ENCODE results near the gene CCL27.

The CCL27 gene

DNA sequence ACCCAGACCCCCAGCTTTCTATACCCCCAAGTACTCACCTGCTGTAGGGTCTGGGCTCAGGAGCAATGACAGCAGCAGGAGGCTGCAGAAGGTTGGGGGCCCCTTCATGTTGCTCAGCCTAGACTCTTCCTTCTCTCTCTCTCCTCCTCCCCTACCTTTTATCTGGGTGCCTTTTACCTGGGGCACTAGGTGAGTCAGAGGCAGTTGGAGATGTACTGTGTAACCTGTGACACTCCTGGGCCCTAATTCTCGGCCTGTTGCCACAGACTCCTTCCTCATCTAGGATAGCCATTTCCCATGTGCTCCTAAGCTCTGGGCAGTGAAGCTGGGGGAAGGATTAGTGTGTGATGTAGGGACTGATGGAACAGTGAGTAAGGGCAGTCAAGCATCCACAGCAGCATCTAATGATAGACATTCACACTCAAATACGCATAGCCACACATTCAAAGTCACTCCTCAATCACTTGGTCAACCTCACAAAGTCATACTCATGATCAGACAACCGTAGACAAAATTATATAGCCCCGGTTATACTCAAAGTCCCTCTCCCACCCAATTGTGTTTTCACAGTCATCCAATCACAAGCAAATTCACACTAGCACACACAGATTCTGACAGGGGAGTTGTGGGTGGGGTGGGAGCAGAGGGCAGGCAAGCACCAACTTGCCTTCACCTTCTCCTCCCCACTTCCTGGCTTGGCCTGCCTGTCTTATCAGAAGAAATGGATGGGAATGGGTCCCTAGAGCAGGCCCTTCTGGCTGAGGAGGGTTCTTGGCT, at the start of gene CCL27:
CCL27 (minus strand) TSS at position 132 of the 777 bp plus-strand sequence; CDS start at position 108, 24 bp downstream.
- DNase-seq = no peak

GRCh38 chr9:34712140-34712539, 49.7 kb upstream of the CCL27 start:
- no peak for DNase-seq

DNA sequence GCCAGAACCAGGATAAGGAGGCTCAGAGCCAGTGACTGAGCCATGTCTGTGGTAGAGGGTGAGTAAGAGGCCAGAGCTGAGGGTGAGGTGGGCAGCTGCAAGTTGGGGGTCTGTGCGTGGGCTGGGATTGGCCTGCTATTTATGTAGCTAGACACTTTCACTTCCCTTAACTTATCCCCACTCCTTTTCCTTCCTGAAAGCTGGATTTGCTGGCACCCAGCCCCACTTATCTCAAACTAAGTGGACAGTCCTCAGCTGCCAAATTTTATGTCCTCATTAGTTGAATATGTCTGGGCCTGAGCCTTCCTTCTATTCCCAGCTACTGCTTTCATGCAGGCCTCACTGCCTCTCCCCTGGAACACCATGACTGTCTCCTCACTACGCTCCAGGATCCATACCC, 47.6 kb upstream of the CCL27 start, which contains the start of gene CCL21:
CCL21 (minus strand) TSS at position 114 of the 400 bp plus-strand sequence; CDS start at position 44, 70 bp downstream.
- no peak for DNase-seq

DNA sequence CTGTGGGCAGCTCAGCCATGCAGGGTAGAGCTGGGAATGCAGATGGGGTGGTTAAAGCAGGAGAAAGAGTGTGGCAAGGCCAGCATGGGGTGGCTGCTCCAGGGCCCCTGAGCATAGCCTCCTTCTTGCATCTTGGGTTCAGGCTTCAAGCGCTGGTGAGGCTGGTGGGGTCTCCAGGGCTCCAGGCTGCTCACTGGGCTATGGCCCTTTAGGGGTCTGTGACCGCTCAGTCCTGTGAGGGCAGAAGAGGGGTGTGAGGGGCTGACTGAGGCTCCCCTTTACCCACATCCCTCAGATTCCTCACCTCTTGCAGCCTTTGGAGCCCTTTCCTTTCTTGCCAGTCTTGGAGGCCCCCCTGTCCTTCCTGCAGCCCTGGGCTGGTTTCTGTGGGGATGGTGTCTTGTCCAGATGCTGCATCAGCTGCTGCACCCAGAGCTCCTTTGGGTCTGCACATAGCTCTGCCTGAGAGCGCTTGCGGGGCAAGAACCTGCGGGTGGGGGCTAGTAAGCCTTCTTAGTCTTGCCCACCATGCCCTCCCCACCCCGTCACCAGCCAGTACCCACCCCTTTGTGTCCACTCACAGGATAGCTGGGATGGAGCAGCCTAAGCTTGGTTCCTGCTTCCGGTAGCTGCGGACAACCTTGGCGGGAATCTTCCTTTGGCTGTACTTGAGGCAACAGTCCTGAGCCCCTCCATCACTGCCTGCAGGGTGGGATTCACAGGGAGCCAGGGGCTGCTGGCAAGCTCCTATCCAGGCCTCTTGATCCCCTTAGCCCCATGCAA, 46.9 kb upstream of the CCL27 start:
- no peak for DNase-seq

DNA sequence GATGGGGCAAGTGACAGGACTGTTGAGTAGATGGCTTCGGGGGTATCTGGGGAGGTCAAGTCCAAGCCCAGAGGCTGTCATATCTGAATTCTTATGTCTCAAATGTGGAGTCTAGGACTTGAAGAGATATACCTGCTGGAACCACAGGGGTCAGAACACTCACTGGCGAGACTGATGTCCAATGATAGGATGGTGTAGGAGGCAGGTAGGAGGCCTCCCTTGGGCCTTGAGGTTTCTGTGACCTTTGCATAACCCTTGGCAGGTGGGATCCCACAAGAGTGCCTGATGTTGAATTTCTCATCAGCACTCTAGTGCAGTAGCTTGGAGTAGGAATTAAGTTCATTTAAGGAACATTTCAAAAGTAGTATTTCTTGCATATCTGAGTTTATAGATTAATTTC, 44.7 kb upstream of the CCL27 start:
- no peak for DNase-seq

- peak; percentile 70 for DNase-seq
Observed at GRCh38 chr9:34701769-34702736, 39.6 kb upstream of the CCL27 start.

GRCh38 chr9:34701023-34701768, 38.7 kb upstream of the CCL27 start:
- DNase-seq = peak; percentile 46

DNA sequence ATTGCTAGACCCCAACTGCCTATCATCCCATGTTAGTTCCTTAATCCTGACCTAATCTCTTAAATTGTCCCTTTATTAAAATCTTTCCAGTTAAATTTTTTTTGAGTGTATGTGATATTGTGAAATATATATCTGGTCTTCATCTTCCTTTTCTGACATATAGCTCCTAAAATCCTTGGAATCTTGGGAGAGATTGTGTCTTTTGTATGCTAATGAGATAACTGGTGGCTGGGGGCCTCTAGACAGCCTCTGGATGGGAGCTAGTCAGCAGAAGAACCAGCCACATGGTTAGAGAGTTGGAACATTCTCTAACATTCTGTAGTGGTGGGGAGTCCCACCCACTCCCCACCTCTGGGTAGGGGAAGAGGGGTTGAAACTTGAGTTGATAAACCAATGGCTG, 32.4 kb upstream of the CCL27 start:
- no peak for DNase-seq

DNA sequence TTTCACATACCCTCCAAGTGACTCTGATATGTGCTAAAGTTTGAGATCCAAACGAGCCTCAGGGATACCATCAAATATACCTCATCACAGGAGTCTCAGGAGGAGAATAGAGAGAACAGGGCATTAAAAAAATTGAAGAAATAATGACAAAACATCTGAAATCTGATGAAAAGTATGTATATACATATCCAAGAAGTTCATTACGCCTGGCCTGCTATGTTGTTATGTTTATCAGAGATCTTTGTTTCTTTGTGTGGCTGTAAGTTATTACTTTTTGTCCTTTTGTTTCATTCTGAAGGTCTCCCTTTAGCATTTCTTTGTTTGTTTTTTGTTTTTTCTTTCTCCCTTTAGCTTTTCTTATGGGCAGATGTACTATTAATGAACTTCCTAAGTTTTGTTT, 31.1 kb upstream of the CCL27 start:
- DNase-seq = no peak

- no peak for DNase-seq
Observed at GRCh38 chr9:34691936-34692315, 29.5 kb upstream of the CCL27 start.

DNA sequence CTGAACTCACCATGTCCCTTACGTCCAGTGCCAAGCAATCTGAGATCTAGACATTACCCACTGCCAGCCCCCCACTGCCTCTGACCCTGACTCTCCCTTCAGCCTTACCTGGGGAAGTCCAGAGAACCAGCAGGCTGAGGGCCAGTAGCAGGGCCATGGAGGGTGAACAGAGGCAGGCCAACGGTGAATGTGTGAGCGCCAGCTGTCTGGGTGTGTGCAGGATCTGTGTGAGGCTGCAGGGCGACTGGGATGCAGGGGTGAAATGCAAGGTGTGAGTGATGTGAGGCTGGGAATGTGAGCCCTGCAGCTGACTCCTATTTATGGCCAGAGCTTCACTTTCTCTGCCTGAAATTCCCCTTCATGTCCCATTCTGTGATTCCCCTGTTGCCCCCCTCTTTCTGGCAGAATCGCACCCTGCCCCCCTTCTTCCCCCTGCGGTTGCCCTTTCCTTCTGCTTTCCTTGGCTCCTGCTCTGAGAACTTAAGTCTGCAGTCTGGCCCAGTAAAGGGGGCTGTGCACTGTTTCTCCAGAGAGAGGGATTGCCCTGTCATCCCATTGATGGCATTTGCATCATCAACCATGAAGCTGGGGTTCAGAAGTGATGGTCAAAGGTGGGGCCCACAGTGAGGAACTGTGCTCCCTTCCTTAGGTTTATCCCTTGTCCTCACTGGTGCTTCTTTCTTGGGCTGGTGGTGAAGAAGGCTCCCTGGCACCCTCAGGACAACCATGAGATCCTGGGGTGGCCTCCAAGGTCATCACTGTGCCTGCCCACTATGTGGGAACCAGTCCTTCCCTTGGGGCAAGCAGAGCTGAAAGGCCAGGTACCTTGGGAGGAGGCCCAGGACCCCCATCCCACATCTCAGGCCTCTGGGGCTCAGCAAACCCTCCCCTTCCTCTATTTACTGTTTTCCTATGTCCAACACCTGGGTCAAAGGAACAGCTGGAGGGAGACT, 28.8 kb upstream of the CCL27 start, which contains the start of gene CCL19:
CCL19 (minus strand) TSS at position 294 of the 953 bp plus-strand sequence; CDS start at position 157, 137 bp downstream.
- DNase-seq = no peak

DNA sequence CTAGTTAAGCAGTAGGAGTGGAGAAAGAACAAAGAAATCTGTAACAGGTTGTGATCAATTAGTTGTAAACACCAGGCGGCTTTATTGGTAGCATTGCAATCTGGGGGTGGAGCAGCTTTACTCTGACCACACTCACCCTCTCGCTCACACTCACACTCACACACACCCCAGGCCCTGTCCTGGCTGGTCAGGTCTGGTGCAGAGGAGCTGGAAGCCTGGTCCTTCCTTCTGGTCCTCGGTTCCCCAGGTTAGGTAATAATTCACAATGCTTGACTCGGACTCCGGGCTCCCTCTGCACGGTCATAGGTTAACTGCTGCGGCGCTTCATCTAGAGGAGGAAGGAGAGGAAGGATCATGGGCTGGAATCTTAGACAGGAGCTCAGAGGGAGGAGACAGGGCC, 27.1 kb upstream of the CCL27 start:
- DNase-seq = no peak

DNA sequence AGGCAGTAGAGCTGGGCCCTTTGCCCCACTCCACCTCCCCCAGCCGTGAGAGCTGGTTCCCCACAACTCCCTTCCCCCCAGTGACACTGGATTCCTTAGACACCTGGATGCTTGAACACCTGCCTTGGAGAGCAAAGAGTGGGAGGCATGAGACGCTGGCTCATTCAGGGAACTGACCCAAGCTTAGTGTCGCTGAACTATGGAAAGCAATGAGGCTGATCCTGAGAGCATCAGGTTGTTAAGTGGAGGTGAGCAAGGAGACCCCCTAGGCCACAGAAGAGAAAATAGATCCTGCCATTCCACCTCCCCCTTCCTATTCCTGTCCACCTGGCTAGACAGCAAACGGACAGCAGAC, 26.6 kb upstream of the CCL27 start:
- DNase-seq = no peak

DNA sequence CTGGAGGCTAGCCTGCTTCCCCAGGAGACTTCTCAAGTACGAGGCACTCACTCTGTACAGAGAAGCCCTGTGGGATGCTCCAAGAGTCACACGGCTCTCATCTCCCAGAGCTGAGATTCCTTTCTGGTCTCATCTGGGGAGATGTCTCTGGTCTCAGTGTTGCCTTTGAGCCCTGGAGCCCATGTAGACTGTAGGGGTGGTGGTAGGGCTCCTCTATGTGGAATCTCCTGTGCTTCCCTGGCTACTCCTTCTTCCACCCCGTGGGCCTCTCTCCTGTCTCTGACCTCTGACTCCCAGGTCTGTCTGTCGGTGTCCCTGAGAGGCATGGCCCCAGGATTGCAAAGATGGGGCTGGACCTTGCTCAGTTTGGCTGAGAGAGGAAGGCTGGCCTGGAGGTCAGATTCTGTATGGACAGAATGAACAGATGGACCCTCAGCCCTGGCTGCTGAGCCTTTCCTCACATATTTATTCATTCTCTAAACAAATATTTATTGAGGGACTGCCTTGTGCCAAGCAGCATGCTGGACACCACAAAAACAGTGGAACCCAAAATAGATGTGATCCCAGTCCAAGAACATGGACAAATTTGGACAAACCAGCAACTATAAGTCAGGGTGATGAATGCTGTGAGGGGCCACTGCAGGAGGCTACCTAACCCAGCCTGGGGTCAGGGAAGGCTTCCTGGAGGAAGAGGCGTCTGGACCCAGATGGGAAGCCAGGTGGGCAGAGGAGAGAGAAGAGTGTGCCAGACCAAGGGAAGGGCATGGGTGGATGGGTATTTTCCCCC, 26.1 kb upstream of the CCL27 start:
- DNase-seq = no peak

DNA sequence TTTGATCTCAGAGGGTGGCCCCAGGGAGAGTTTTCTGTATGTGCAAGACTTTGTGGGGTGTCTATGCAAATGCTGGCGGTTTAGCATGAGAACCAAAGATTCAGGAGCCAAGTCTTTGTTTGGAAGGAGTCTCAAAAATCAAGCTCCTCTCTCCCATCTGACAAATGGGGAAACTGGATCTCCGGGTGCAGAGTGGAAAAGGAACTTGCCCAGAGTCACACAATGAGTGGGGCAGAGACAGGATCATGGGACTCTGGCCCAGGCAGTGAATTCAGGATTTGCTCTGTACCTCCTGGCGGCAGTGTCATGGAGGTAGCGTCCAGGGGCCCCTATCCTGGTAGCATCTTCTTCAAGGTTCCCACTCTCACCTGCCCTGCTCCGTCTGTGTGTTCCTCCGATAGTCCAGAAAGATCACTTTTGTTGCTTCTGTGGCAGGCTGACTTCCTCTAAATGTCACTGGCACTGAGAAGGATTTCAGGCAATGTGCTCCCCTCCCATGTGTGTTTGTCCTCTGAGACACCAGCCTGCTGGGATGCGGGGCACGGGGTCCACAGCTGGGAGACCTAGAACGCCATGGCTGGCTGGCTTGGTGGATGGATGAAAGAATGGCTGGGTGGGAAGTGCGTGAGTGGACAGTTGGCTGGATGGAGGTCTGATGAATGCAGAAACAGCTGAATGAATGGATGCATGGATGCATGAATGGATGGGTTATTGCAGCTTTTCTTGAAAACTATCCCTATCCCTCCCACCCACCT, 25.0 kb upstream of the CCL27 start:
- DNase-seq = no peak

DNA sequence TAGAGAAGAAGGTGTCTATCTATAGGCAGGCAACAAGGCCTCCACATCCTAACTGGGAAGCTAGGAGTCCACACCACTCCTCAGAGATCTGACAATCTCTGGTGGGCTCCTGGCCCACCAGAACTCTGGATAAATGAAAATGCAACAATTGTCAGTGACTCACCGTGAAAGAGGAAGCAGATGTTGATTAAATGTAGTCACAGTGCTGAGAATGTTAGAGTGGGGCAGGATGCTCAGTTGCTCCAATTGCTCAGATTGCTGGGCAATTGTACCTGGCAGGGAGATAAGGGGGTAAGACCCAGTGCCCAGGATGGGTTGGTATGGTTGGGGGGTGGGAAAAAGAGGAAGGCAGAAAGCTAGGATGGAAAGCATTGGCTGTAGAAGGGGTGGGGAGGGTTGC, 24.3 kb upstream of the CCL27 start:
- no peak for DNase-seq

GRCh38 chr9:34686231-34686630, 23.8 kb upstream of the CCL27 start:
- no peak for DNase-seq

GRCh38 chr9:34685591-34685990, 23.1 kb upstream of the CCL27 start:
- no peak for DNase-seq

- no peak for DNase-seq
Observed at GRCh38 chr9:34684816-34685215, 22.4 kb upstream of the CCL27 start.

All from HCEC 1CT (cell line).